Measurements from ENCODE around the gene NCR3LG1.

NCR3LG1 gene

DNA sequence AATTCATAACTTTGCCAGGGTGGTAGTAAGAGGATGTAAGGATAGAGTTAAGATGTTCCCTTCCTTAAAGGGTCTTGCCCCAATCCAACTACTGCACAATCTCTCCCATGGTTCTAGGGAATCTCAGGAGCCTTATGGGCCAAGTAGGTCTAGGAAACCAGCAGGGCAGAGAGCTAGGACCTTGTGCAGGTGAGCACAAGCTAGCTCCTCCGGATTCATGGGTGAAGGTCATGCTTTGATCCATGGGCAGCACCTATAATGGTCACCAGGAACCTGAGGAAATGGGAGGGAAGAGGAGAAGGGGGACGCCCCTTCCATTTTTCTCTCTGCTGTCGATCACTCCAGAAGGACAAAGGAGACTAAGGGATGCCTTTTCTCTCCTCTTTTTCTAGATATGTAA lies 20.0 kb downstream of the NCR3LG1 start:
- DNase-seq (ENCODE audit: low read depth, low spot score) = no peak

DNA sequence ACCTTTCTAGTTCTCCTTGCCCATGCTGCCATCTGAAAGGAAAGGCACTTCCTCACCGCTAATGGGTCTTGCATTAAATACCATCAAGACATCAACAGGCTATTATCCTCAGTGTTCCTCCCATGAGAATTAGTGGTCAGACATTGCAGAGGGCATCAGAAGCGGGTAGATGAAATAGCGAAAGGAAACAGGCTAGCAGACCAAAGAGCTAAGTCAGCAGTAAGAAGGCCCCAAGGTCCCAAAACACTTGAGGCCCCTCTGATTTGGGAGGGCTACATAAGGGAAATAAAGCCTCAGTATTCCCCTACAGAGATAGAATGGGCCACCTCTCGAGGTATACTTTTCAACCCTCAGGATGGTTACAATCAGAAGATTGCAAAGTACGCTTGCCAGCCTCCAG lies 23.9 kb downstream of the NCR3LG1 start:
- no peak for DNase-seq (ENCODE audit: low read depth, low spot score)

DNA sequence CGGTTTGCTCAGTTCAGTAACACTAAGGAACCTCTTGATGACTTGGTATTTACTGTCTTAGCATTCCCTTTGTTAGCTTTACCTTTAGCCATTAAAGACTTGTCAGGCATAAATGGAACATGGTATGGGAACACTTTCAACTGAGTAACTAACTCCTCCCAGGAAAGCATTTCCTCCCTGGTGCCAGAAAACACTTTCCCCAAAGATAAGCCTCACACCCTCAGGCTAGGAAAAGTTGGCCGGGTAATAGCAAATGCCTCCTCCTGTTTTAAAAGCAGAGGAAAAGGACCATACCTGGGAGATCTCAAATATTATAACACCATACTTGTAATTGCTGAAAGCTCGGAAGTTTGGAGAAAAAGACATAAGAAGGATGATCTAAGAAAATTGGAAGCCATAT lies 24.9 kb downstream of the NCR3LG1 start:
- DNase-seq (ENCODE audit: low read depth, low spot score) = no peak

DNA sequence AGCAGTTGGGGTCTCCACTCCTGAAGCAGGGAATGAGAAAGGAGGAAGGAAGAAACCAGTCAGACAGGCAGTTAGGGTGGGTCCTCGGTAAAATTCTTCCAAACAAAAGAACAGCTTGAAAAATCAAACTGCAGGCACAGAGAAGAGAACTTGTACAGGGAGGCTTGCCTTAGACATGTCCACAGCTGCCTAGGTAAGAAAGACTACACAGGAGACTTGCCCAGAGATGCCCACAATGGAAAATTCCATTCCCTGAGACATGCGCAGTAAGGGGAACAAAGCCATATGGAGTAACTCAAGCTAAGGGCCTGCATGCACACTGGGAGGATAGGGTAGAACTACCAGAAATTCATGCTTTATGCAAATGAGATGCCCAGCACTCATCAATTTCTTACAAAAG lies 27.1 kb downstream of the NCR3LG1 start:
- DNase-seq (ENCODE audit: low read depth, low spot score) = no peak

DNA sequence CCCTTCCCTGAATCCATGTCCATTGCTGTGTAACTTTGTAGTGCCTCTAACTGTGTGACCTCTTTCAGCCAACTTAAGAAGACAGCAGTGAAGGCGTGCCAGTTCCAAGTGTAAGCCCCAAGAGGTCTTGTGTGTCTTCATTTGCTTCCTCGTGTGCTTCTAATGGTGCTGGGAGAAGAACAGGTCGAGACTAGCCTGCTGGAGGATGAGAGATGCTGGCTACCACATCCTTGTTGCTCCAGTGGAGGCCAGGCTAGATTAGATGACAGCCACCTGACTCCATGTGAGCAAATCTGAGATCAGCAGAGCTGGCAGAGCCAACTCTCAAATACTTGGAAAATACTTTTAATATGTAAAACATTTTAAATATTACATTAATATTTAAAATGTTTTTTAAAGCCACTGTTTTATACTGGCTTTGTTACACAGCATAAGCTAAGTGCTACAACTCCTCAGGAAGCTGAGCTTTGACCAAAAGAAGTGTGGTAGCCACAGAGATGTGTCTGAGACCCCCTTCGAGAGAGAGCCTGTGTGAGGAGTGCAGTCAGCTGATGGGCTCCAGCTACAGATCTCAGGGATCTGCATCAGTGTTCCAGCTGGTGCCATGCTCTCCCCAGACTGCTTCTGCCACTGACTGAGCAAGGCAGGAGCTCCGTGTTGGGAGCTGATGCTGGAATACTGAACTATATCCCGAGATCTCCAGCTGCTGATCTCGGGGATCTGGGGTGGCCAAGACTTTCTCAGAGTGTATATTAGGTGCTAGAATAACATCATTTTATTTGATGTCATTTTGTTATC lies 28.0 kb downstream of the NCR3LG1 start:
- no peak for DNase-seq (ENCODE audit: low read depth, low spot score)

DNA sequence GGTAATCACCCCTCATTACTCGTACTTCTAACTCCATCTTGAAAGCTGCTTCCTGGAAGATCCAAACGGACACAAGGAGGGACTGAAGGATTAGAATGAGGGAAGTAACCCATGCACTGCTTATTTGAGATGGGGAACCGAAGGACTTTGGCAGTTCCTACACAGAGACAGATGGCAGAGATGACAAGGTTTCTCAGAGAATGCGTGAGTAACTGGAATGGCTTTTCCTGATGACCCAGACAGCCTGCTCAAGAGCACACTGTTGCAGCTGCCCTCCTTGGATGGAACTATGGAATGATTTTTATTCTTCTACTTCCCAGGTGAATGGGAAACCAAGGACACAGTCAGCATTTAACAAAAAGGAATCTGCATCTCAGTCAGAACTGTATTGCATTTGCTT lies 29.6 kb downstream of the NCR3LG1 start:
- DNase-seq (ENCODE audit: low read depth, low spot score) = no peak

DNA sequence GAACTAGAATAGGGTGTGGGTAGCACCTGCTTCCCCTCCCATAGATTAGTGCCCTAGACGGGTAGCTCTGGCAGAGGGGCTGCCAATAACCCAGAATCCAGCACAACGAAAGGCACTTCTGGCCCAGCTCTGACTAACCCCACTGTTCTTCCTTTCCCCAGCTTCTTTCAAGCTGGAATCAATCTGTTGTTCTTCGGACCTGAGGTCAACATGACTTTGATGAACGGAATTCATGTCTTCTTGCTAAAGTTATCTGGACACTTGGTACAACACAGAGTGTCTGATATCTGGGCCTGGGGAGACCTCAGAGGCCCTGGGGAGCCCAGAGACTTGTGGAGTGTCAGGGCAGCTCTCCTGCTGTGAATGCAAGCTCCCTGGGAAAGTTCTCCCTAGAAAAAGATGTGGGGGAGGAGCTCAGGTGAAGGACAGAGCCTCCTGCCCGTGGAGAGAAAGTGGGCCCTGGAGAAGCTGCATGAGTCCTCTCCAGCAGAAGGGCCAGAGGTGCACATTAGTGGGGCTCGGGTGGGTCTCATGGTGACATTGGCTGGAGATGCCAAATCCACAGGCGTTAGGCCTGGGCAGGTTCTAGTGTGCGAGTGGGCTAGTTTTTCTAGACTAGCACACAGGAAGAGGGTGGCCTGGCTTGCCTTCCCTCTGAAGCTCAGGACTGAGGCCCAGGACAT lies 30.6 kb downstream of the NCR3LG1 start:
- DNase-seq (ENCODE audit: low read depth, low spot score) = no peak

DNA sequence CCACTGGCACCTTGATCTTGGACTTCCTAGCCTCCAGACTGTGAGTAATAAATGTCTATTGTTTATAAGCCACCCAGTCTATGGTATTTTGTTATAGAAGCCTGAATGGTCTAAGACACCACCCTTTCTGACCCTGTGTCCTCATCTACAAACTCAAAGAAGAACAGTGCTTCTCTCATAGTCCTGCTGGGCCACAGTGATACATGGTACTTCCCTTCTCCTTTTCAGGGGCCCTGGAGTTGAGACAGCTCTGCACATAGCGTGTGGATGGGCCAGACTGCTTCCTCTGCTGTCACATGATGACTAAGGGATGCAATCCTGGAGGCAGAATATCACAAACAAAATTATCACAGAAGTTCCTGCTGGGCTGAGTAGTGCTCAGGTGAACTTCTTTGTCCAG lies 31.9 kb downstream of the NCR3LG1 start:
- DNase-seq (ENCODE audit: low read depth, low spot score) = no peak

DNA sequence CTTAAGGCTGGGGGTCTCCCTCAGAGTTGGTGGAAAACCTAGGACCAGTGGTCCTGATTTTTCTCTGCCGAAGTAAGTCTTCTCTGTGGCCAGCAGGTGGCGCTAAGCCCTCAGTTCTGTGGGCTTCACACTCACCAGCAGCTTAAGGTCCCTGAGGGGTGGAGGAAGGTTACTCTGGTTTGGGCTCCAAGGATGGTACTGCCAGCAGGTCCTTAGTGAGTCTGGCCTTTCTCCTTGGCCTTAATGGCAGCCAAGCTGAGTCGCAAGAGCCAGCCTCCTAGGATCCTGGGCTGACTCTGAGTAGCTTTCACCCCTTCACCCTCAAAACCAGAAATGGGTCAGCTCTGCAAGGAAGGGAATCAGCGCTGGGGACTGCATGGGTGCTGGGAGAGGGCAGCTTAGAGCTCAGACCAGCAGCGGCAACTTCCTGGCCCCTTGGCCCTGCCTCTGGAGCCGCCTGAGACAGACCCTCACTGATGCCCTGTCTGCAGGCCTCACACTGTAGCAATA lies 32.5 kb downstream of the NCR3LG1 start:
- DNase-seq (ENCODE audit: low read depth, low spot score) = peak; percentile 66

DNA sequence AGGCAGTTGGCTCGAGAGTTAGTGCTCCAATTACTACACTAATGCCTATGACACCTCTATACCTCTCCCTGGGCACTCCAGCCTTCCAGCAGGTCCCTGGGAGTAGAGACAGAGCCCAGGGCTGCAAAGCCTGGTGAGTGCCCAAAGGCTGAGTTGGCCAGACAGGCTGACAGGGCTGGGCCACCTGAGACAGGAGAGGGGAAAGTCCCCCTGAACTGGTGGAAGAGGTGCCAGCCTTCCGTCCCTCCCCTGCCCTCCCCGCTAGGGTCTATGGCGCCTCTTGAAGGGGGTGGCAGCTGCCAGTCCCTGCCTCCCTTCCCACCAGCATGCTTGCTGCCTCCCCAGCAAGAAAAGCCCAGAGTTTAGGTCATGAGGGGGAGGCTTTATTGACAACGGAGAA lies 33.9 kb downstream of the NCR3LG1 start:
- no peak for DNase-seq (ENCODE audit: low read depth, low spot score)

DNA sequence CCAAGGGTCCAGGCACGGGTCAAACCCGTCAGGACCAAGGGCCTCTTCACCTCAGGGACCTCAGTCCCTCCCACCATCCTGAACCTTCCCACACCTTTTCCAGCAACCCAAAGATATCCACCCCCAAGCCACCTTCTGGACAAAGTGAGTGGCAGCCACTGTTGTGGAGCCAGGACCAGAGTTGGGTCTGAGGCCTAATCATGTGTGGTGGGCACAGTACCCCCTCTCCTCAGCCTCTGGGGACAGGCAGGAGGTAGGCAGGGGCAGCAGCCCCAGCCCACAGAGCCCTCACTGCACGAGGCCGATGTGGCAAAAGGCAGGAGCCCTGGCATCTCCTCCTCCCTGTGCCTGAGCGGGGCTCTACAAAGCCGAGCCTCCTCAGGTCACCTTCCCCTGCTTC lies 34.3 kb downstream of the NCR3LG1 start:
- no peak for DNase-seq (ENCODE audit: low read depth, low spot score)

DNA sequence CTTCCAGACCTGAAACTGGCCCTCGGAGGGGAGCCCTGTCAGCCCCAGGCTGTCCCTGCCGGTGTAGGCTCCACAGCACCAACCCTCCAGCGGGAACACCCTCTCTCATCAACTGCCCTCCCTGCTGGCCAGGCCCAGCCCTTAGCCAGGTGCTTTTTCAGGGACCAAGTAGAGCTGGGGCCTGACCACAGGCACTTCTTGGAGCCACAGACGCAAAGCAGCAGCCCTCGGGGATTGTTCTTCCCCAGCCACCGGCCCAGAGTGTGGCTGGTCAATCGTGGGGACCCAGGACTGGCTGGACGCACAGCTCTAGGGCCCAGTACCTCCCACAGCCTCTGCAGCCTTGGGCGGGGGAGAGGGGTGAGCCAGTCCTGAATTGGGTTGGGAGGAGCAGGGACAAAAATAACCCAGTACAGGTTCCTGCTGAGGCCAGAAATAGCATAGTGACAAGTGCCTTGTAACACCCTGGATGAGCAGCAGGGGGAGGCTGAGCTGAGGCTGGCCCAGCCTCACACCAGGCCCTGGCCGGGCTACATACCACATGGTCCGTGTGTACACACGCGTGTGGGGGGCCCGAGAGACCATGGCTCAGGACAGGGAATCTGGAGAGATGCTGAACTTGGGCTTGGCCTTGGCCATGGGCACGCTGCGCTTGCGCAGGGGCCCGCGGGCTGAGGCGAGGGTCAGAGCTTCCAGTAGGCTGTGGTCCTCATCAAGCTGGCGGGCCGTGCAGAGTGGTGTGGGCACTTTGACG lies 34.9 kb downstream of the NCR3LG1 start:
- DNase-seq (ENCODE audit: low read depth, low spot score) = no peak

DNA sequence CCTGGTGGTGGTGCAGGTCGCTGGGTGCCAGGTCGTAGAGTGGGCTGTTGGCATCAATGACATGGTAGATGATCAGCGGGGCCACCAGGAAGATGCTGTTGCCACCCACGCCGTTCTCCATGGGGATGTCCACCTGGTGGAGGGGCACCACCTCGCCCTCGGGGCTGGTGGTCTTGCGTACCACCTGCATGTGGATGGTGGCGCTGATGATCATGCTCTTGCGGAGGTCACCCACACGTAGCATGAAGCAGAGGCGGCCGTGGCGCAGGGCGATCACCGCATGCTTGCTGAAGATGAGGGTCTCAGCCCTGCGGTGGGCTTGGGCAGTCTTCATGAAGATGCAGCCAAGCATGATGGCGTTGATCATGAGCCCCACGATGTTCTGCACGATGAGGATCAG lies 35.7 kb downstream of the NCR3LG1 start:
- no peak for DNase-seq (ENCODE audit: low read depth, low spot score)

DNA sequence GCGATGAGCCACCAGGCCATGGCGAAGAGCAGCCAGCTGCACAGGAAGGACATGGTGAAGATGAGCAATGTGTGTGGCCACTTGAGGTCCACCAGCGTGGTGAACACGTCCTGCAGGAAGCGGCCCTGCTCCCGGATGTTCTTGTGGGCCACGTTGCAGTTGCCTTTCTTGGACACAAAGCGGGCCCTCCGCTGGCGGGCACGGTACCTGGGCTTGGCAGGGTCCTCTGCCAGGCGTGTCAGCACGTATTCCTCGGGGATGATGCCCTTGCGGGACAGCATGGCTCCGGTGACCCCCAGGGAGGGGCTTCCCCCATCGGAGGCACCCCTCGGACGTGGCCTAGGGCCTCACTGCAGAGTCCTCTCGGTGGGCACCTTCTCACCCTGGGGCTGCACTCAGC lies 36.2 kb downstream of the NCR3LG1 start:
- no peak for DNase-seq (ENCODE audit: low read depth, low spot score)

DNA sequence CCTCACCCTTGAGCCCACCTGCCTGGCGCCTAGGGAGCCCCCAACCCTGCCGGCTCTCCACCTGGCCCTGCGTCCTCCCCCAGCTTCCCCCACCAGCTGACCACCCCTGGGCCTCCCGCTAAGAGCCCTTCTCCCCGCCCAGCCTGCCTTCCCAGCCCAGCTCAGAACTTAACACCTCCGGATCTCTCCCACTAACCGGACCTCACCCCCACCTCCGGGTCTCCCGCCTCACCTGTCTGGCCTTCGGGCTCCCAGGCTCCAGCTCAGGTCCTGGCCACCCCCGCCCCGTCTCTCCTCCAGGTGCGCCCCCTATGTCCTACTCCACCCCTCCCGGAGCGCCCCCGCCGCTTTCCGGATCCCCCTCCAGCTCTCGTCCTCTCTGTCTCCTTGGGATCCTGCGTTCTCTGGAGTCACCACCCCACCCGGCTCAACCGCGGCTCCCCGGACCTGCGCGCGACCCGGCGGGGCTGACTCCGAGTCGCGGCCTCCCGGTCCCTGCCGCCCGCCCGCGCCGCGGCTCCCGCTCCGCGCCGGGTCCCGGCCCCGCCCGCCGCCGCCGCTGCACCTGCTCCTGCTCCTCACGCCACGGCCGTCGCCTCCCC lies 37.1 kb downstream of the NCR3LG1 start, which contains the start of gene KCNJ11:
TSS of gene KCNJ11 (minus strand) at position 51 of the 602 bp plus-strand sequence. CDS start 568 bp downstream, outside the sequence.
- no peak for DNase-seq (ENCODE audit: low read depth, low spot score)

DNA sequence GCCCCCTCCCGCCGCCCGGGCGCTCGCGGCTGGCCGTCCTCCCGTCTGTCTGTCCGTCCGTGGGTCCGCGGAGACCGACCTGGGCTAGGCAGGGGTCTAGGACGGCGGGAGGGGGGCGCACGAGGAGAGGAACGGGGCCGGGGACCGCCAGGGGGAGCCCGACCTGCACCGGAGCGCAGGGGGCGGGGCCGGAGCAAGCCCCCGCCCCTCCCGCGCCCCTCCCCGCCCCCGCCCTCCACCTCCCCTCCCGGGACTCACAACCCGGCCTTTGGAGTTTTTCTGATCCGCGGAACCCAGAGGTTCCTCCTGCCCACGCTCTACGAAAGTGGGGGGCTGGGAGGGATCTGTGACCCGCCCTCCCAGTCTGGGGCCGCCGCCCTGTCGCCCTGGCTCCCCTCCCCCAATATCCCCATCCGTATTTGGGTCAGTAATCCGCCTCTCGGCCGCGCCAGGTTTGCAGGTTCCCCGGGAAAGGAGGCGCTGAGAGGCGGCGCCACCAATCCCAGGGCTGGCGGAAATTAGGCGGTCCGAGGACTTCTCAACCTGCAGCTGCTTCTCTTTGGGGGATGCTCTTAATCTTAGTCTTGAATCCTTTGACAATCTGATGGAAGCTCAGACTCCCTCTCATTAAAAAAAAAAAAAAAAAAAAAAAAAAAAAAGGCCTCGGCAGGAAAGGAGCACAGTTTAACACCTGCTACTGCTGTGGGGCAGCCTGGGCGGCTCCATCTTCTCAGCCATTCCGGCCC lies 37.8 kb downstream of the NCR3LG1 start:
- peak; percentile 60 for DNase-seq (ENCODE audit: low read depth, low spot score)

DNA sequence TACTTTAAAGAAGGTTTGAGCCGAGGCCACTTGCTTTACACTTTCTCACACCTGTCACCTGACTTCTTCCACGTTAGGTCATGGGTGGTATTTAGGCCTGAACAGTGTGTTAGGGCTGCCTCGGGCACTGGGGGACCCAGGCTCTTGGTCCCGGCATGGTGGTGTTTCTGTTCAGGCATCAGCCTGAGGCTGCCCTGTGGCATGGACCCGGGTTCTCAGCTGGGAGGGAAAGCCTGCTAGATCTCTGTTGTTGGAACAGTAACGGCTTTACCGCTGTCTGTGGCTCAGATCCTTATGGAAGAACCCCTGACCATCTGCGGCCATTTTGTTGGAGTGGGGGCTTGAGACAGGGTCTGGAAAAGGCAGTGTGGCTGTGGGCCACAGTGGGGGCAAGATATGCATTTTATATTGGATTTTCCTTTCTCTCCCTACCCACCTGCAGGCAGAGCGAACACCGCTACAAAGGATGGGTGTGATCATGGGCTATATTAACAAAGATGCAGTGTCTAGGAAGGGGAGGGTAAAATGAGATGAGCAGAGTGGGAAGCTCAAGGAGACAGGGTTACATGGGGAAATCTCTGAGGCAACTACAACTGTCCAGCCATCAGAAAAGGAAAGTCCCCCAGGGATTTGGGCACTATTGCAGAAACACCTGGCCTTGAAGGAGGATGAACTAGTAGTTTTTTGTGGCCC lies 38.5 kb downstream of the NCR3LG1 start:
- DNase-seq (ENCODE audit: low read depth, low spot score) = no peak

DNA sequence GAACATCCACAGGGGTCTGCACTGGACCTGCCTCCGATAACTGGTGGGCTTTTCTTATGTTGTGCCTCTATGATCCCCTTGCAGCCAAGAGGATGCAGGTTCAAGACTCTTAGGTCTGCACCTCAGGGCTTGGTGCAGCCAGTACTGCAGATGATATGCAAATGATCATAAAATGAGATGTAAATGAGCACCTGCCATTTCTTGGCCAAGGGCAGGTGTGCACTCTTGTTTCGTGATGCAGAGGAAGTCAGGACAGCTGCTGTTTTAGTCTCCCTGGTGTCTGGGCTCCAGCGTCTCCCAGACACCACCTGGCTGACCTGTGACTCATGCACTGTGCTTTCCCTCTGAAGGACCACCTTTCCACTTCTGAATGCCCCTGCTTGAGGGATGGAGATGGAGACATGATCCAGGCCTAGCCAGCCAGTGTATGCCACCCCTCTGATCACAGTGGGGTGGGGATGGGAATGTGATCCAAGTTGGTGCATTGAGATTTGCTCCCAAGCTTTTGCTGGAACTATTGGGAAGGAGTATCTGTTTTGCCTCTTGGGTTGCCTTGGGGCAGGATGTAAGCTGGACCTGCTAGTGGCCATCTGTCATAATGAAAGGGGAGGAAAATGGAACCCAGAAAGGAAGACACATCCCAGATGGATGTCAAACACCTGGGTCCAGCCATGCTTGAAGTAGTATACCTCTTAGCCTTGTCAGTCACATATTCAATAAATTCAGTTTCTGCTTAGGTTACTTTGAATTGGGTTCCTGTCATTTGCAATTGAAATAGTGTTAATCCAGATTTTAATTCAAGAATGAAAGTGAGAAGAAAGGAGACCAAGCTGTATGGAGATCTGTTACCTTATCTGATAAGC lies 40.1 kb downstream of the NCR3LG1 start:
- no peak for DNase-seq (ENCODE audit: low read depth, low spot score)

DNA sequence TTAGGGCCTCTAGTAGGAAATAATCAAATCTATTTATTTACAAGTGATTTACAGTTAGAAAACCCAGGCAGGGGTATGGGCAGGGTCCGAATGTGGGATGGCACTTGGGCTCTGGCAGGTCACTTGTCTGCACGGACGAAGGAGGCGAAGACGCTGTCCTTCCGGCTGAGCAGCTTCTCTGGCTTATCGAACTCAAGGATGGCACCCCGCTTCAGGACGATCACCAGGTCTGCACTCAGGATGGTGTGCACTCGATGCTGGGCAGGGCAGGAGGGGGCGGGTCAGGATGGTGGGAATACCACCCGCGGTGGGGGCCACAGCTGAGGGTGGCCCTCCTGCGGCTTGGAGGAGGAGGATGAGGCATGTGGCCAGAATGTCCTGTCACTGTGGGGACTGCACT lies 41.3 kb downstream of the NCR3LG1 start:
- no peak for DNase-seq (ENCODE audit: low read depth, low spot score)

DNA sequence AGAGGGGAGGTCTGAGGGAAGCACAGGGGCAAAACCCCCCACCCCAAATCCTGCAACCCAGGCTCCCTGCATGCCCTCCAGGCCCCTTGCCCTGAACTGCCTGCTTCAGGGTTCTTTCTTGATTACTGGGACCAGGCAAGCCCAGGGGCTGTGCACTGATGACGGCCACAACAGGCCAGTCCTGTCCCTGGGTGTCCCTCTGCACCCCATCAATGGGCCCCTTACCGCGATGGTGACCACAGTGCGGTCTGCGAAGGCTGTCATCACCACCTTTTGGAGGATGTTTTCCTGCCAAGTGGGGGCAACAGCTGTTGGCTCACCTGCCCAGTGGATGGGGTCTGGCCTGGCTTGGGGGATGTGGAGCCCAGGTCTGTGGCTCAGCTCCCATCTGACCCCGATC lies 41.9 kb downstream of the NCR3LG1 start:
- DNase-seq (ENCODE audit: low read depth, low spot score) = no peak

All from activated CD4-positive, CD25-positive, alpha-beta regulatory T cell treated with anti-CD3 and anti-CD28 coated beads, Interleukin-2, amount 50 U/mL, for 16 hours (primary cell).